GM18909 (cell line): ENCODE results near the gene NOM1.
"Not testable (repeated sequence)": the region's sequence is repeated elsewhere in the genome, so short reads cannot be mapped to it uniquely, and the experiment has no call there.

Experiments used
- ATAC-seq: cut with Tn5 transposase; IDR thresholded peaks from one replicate; pipeline ENCODE4 v1.9.1; 2021; ENCODE audit warnings: mild to moderate bottlenecking; ENCODE audit not compliant: unreplicated experiment, poor library complexity

NOM1 gene

GRCh38 chr7:156940421-156941122 is 8.9 kb upstream of the NOM1 start:
- ATAC-seq, result no peak

- no peak for ATAC-seq
These were observed 7.9 kb upstream of the NOM1 start for GRCh38 chr7:156941393-156942182.

GRCh38 chr7:156942708-156943090 is 6.8 kb upstream of the NOM1 start:
- no peak for ATAC-seq

GRCh38 chr7:156943091-156944041 is 6.1 kb upstream of the NOM1 start:
- no peak for ATAC-seq

- ATAC-seq, result no peak
These were observed 4.6 kb upstream of the NOM1 start for GRCh38 chr7:156944876-156945275.

- no peak for ATAC-seq
These were observed 2.2 kb upstream of the NOM1 start for GRCh38 chr7:156947120-156947843.

- ATAC-seq, result no peak
These were observed 1.2 kb upstream of the NOM1 start for GRCh38 chr7:156948361-156948760.

GRCh38 chr7:156950381-156950858 is 908 bp downstream of the NOM1 start:
- ATAC-seq, result no peak

GRCh38 chr7:156953215-156953614 is 3.7 kb downstream of the NOM1 start:
- ATAC-seq, result not testable (repeated sequence)

GRCh38 chr7:156954941-156955340 is 5.4 kb downstream of the NOM1 start:
- ATAC-seq, result no peak

- ATAC-seq, result no peak
These were observed 7.2 kb downstream of the NOM1 start for GRCh38 chr7:156956727-156957126.

- no peak for ATAC-seq
These were observed 12.6 kb downstream of the NOM1 start for GRCh38 chr7:156962145-156962544.

- no peak for ATAC-seq
These were observed 13.4 kb downstream of the NOM1 start for GRCh38 chr7:156962897-156963296.

- no peak for ATAC-seq
These were observed 14.0 kb downstream of the NOM1 start for GRCh38 chr7:156963472-156963871.

- no peak for ATAC-seq
These were observed 15.5 kb downstream of the NOM1 start for GRCh38 chr7:156964971-156965370.

GRCh38 chr7:156966387-156966786 is 16.9 kb downstream of the NOM1 start:
- ATAC-seq, result no peak

- no peak for ATAC-seq
These were observed 18.7 kb downstream of the NOM1 start for GRCh38 chr7:156968183-156968582.

GRCh38 chr7:156969972-156970420 is 20.5 kb downstream of the NOM1 start:
- no peak for ATAC-seq

GRCh38 chr7:156975620-156976019 is 26.1 kb downstream of the NOM1 start:
- no peak for ATAC-seq
